ENCODE measurements around the gene MRPS26. TPM values are rescaled to one million over a fixed set of nuclear protein-coding genes. Genes with fewer than 3 reads are reported as not detected.
A peak's percentile ranks its signal among the peaks of the same experiment; 100 is the strongest.

The MRPS26 gene
- total and polyA plus RNA-seq, 4 donors = 26.9 to 65.2 (median 40.3) TPM

GRCh38 chr20:3031524-3032147 lies 14.2 kb upstream of the MRPS26 start:
- Histone ChIP-seq H3K4me3 (ENCODE audit: low read depth in 1 of 3, low read length in 3 of 3) (no peak overlapping the region), H3K27ac (ENCODE audit: low read depth in 1 of 2, low read length in 2 of 2) (no peak overlapping the region), H3K4me1 (ENCODE audit: control insufficient read depth in 4 of 4, insufficient read depth in 4 of 4, low read length in 3 of 4) (peaks cover 0 to 15% (median 0%) of the 10 kb centered on the region in 4 donors), H3K36me3 (ENCODE audit: control insufficient read depth in 4 of 4, insufficient read depth in 3 of 4, low read depth in 1 of 4, low read length in 3 of 4) (peaks cover 0 to 34% (median 25%) of the 10 kb centered on the region in 4 donors), H3K9me3 (ENCODE audit: control insufficient read depth in 4 of 4, low read length in 3 of 4) (no peaks in the 10 kb centered on the region), H3K27me3 (ENCODE audit: control insufficient read depth in 4 of 4, insufficient read depth in 4 of 4, low read length in 3 of 4) (no peaks in the 10 kb centered on the region), H3K9ac (ENCODE audit: low read depth in 1 of 2, low read length in 2 of 2) (no peak overlapping the region)
- 96% methylated on average over 3 of the region's 3 CpGs for WGBS
- DNase-seq (ENCODE audit: low spot score) = no peak
- TF ChIP-seq CTCF (IDR thresholded peaks at IDR 0.05; ENCODE audit: low read depth, low read length, missing input control) (no peak), ATF3 (IDR thresholded peaks at IDR 0.05) (no peak), MAX (IDR thresholded peaks at IDR 0.05) (no peak), JUND (IDR thresholded peaks at IDR 0.05) (no peak)

- TF ChIP-seq HNF4G (IDR thresholded peaks at IDR 0.05) = peak; percentile 29
- peak in 1 of 2 donors; percentile 76 for TF ChIP-seq HNF4A (conservative IDR thresholded peaks at IDR 0.05)
- no peak for TF ChIP-seq GABPA (IDR thresholded peaks at IDR 0.05 in 1 of 2, conservative IDR thresholded peaks at IDR 0.05 in 1 of 2)
- no peak for TF ChIP-seq TAF1 (conservative IDR thresholded peaks at IDR 0.05)
- TF ChIP-seq JUND (IDR thresholded peaks at IDR 0.05) = no peak
- TF ChIP-seq FOXA1 (IDR thresholded peaks at IDR 0.05) = no peak
- no peak for TF ChIP-seq YY1 (IDR thresholded peaks at IDR 0.05)
- TF ChIP-seq NR2F2 (IDR thresholded peaks at IDR 0.05) = no peak
- no peak for TF ChIP-seq MAX (IDR thresholded peaks at IDR 0.05)
- no peak for TF ChIP-seq FOXA2 (IDR thresholded peaks at IDR 0.05)
- TF ChIP-seq SP1 (IDR thresholded peaks at IDR 0.05) = peak; percentile 39
- TF ChIP-seq EGR1 (IDR thresholded peaks at IDR 0.05; ENCODE audit: low read depth in 2 of 2) = no peak
- peak in 1 of 2 donors; percentile 23 for TF ChIP-seq RAD21 (IDR thresholded peaks at IDR 0.05)
- TF ChIP-seq ZBTB33 (IDR thresholded peaks at IDR 0.05) = no peak
- TF ChIP-seq RXRA (IDR thresholded peaks at IDR 0.05) = peak in 1 of 2 donors; percentile 26
- no peak for TF ChIP-seq CTCF (IDR thresholded peaks at IDR 0.05; ENCODE audit: low read depth, low read length, missing input control)
- no peak for TF ChIP-seq REST (IDR thresholded peaks at IDR 0.05)
- no peak for TF ChIP-seq ATF3 (IDR thresholded peaks at IDR 0.05)
- Histone ChIP-seq H3K27ac (ENCODE audit: low read depth in 1 of 2, low read length in 2 of 2) (no peak overlapping the region), H3K9ac (ENCODE audit: low read depth in 1 of 2, low read length in 2 of 2) (no peak overlapping the region), H3K4me1 (ENCODE audit: control insufficient read depth in 4 of 4, insufficient read depth in 4 of 4, low read length in 3 of 4) (peaks cover 0 to 24% (median 5%) of the 10 kb centered on the region in 4 donors), H3K36me3 (ENCODE audit: control insufficient read depth in 4 of 4, insufficient read depth in 3 of 4, low read depth in 1 of 4, low read length in 3 of 4) (peaks cover 0 to 26% (median 18%) of the 10 kb centered on the region in 4 donors), H3K27me3 (ENCODE audit: control insufficient read depth in 4 of 4, insufficient read depth in 4 of 4, low read length in 3 of 4) (no peaks in the 10 kb centered on the region), H3K9me3 (ENCODE audit: control insufficient read depth in 4 of 4, low read length in 3 of 4) (no peaks in the 10 kb centered on the region), H3K4me3 (ENCODE audit: low read depth in 1 of 3, low read length in 3 of 3) (no peak overlapping the region)
- WGBS = 88% methylated on average over 8 of the region's 8 CpGs
- no peak for DNase-seq (ENCODE audit: low spot score)
These were observed 13.2 kb upstream of the MRPS26 start for GRCh38 chr20:3032624-3033023.
